HEK293T (cell line): Measurements from ENCODE around the gene TRERF1.

ENCODE experiments used
- BHLHE40 ChIP-seq: fragments of 450-650 bp; IDR thresholded peaks from 2 replicates; pipeline ENCODE4 v1.6.1; 2016; ENCODE audit warnings: mild to moderate bottlenecking, moderate library complexity, borderline replicate concordance
- TARDBP ChIP-seq: fragments of 450-650 bp; IDR thresholded peaks from 2 replicates; pipeline ENCODE4 v1.6.1; 2016

DNA sequence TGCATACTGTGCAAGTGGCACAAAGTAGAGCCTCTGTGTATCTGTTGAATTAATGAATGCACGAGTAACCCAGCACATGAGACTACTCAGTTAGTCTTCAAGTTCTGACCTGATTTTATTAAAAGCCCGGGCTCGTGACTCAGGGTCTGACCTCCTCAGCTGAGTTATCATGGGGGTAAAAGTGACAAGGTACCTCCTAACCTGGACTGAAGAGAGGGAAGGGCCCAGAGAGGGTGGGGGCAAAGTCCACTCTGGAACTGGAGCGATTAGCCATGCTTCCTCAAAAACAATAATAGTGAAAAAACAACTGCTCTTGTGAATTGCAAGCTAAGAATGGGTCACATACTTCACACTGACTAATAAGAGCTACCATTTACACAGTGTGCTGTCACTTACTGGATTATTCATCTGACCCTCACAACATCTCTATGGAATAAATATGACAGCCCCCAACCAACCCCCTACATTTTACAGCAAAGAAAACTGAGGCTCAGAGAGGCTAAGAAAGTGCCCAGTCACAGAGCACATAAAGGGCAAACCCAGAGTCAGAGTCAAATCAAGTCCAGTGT, 26.7 kb downstream of the TRERF1 start:
- TF ChIP-seq TARDBP = no peak
- TF ChIP-seq BHLHE40 = no peak
